Common myeloid progenitor, CD34-positive (primary cell): ENCODE measurements around the gene SLC7A7.
"Not testable (repeated sequence)": the region's sequence is repeated elsewhere in the genome, so short reads cannot be mapped to it uniquely, and the experiment has no call there.

ENCODE experiments used
- CTCF ChIA-PET: fragments of 350-600 bp; sonication (Branson Sonifier 250); formaldehyde crosslinking; loops from one replicate; lab custom pipeline; 2021; ENCODE audit warnings: antibody characterized with exemption; lab: Charles Lee
- POLR2A ChIA-PET: fragments of 350-600 bp; sonication (Branson Sonifier 250); formaldehyde crosslinking; loops from one replicate; lab custom pipeline; 2021; ENCODE audit warnings: antibody characterized with exemption; lab: Charles Lee
- DNase-seq, 3 donors: peaks; one replicate each; pipeline versions ENCODE4 v3.0.0 to v3.0.0-alpha.2; 2013
- H3K27ac ChIP-seq, 2 experiments: 1 replicate in 1 of 2; 2 replicates in 1 of 2; pipeline ENCODE4 v1.7.0; 2013; ENCODE audit warnings: inconsistent platforms in 2 of 2, low read length in 2 of 2, mild to moderate bottlenecking in 2 of 2, low read depth in 1 of 2, moderate library complexity in 1 of 2; ENCODE audit not compliant: severe bottlenecking in 2 of 2, insufficient read depth in 1 of 2, poor library complexity in 1 of 2
- H3K27me3 ChIP-seq, 5 experiments: replicated peaks in 2 of 5; 1 replicate in 3 of 5; 2 replicates in 2 of 5; pipeline versions ENCODE4 v1.6.1 to v1.7.0; 2013; ENCODE audit warnings: low read length in 4 of 5, mild to moderate bottlenecking in 2 of 5, moderate library complexity in 2 of 5, inconsistent platforms in 1 of 5; ENCODE audit not compliant: insufficient read depth in 5 of 5, control insufficient read depth in 4 of 5
- H3K36me3 ChIP-seq, 4 experiments: 1 replicate in 2 of 4; 2 replicates in 2 of 4; pipeline versions ENCODE4 v1.6.1 to v1.7.0; 2013; ENCODE audit warnings: low read length in 3 of 4, control low read depth in 1 of 4, mild to moderate bottlenecking in 1 of 4; ENCODE audit not compliant: control insufficient read depth in 4 of 4, insufficient read depth in 4 of 4
- H3K4me1 ChIP-seq, 4 experiments: 1 replicate in 3 of 4; 2 replicates in 1 of 4; pipeline versions ENCODE4 v1.6.1 to v1.7.1; 2013; ENCODE audit warnings: low read length in 3 of 4, mild to moderate bottlenecking in 3 of 4, control low read depth in 1 of 4, inconsistent platforms in 1 of 4, moderate library complexity in 1 of 4; ENCODE audit not compliant: control insufficient read depth in 4 of 4, insufficient read depth in 4 of 4; ENCODE audit errors: control extremely low read depth in 1 of 4
- H3K4me3 ChIP-seq, 7 experiments: 1 replicate in 4 of 7; 2 replicates in 3 of 7; pipeline versions ENCODE4 v1.5.1 to v1.7.0; 2013; ENCODE audit warnings: mild to moderate bottlenecking in 7 of 7, low read length in 6 of 7, moderate library complexity in 6 of 7, inconsistent platforms in 2 of 7, low read depth in 2 of 7, control low read depth in 1 of 7; ENCODE audit not compliant: insufficient read depth in 4 of 7, control insufficient read depth in 1 of 7; ENCODE audit errors: extremely low read depth in 1 of 7
- H3K9me3 ChIP-seq, 5 experiments: 1 replicate in 4 of 5; 2 replicates in 1 of 5; pipeline versions ENCODE4 v1.6.1 to v1.7.1; 2013; ENCODE audit warnings: low read length in 4 of 5, mild to moderate bottlenecking in 2 of 5, inconsistent platforms in 1 of 5, low read depth in 1 of 5, moderate library complexity in 1 of 5; ENCODE audit not compliant: control insufficient read depth in 4 of 5, insufficient read depth in 2 of 5; ENCODE audit errors: control extremely low read depth in 1 of 5
- WGBS: methylation state at CpG from one replicate; pipeline ENCODE4 v1.1.5; 2013; ENCODE audit not compliant: insufficient coverage; 5-methylcytosine and 5-hydroxymethylcytosine counted together

SLC7A7 gene

DNA sequence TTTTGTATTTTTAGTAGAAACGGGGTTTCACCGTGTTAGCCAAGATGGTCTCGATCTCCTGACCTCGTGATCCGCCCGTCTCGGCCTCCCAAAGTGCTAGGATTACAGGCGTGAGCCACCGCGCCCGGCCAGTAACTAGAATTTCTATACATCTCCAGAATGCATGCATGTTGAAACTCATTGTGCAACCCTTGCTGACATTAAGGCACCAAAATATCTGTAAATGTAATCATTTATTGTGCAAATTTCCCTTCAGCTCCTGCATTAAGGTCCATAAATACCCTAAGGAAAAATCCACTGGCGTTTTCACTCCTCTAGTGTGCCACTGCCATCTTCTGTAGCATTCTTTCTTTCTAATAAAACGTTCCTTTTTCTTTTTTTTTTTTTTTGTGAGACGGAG, 78.9 kb downstream of the SLC7A7 start:
- H3K4me1 ChIP-seq, H3K4me3 ChIP-seq, H3K27ac ChIP-seq, POLR2A ChIA-PET, DNase-seq, CTCF ChIA-PET, H3K36me3 ChIP-seq, H3K9me3 ChIP-seq, H3K27me3 ChIP-seq: not testable (repeated sequence)
- 93% methylated on average over 9 of the region's 14 CpGs for WGBS

DNA sequence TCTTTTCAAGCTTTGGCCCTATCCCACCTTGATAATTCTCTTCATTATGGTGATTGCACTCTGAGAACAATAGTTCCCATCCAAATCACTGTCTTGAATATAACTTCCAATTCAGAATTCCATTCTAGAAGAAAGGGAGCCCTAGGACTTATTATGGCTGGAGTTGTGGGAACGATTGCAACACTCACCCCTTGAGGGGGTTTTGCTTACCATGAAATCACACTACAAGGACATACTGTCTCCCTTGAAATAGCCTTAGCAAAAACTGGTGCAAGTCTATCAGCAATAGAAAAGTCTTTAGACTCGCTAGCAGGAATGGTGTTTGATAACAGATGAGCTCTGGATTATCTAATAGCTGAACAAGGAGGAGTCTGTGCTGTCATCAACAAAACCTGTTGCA, 80.1 kb downstream of the SLC7A7 start:
- no CpG with 5 or more reads among the region's 2 CpGs for WGBS
- Histone ChIP-seq H3K36me3 (no peaks in the 10 kb centered on the region), H3K4me1 (peaks cover 0 to 5% (median 4%) of the 10 kb centered on the region in 4 experiments), H3K27ac (no peak overlapping the region), H3K27me3 (peaks cover 0 to 2% (median 1%) of the 10 kb centered on the region in 5 experiments), H3K4me3 (no peak overlapping the region), H3K9me3 (no peaks in the 10 kb centered on the region)
- no peak for DNase-seq
- CTCF ChIA-PET, result interaction anchor here (0.7 to 1.5 kb wide), 2 partner anchors 25 to 119 kb away, joined by 3 read pairs; no protein-coding TSS in a partner anchor
- POLR2A ChIA-PET, result no interaction called here

DNA sequence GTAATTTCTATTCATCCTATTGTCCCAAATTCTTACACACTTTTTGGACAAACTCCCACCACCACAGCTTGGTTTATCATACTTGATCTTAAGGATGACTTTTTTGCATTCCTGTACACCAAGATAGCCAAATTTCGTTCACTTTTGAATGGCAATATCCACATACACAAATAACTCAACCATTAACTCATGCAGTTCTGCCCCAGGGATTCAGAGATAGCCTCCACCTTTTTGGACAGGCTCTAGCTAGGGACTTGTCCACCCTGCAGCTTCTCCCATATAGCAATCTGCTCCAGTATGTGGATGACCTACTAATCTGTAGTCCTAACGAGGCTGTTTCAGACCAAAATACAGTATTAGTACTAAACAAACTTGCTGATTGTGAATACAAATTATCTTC, 81.4 kb downstream of the SLC7A7 start:
- 100% methylated on average over 2 of the region's 2 CpGs for WGBS

DNA sequence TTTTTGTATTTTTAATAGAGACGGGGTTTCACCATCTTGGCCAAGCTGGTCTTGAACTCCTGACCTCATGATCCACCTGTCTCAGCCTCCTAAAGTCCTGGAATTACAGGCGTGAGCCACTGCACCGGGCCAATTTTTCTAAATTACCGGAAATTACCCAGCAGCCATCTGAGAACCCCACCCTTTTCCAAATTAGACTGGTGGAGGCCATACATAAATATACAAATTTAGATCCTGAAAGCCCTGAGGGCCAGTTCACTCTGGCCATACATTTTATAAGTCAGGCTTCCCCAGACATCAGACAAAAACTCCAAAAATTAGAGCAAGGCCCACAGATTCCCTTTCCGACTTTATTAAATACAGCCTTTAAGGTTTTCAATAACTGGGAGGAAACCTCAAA, 83.2 kb downstream of the SLC7A7 start:
- H3K27ac ChIP-seq, H3K9me3 ChIP-seq, H3K36me3 ChIP-seq, DNase-seq, H3K27me3 ChIP-seq, H3K4me1 ChIP-seq, H3K4me3 ChIP-seq: not testable (repeated sequence)
- WGBS, result 77% methylated on average over 4 of the region's 5 CpGs
- CTCF ChIA-PET, result interaction anchor here (0.5 kb wide), 1 partner anchor 107 kb away, joined by 3 read pairs; no protein-coding TSS in a partner anchor
- POLR2A ChIA-PET, result interaction anchor here (1.0 kb wide), 1 partner anchor 9 kb away, joined by 3 read pairs; no protein-coding TSS in a partner anchor

More for the DNA sequence above, 81.4 kb downstream of the SLC7A7 start:
- Histone ChIP-seq H3K36me3 (no peaks in the 10 kb centered on the region), H3K4me3 (no peak overlapping the region), H3K27me3 (peaks cover 0 to 2% (median 1%) of the 10 kb centered on the region in 5 experiments), H3K27ac (no peak overlapping the region), H3K9me3 (no peaks in the 10 kb centered on the region), H3K4me1 (no peaks in the 10 kb centered on the region)
- CTCF ChIA-PET, result no interaction called here
- POLR2A ChIA-PET, result no interaction called here
- DNase-seq, result no peak

DNA sequence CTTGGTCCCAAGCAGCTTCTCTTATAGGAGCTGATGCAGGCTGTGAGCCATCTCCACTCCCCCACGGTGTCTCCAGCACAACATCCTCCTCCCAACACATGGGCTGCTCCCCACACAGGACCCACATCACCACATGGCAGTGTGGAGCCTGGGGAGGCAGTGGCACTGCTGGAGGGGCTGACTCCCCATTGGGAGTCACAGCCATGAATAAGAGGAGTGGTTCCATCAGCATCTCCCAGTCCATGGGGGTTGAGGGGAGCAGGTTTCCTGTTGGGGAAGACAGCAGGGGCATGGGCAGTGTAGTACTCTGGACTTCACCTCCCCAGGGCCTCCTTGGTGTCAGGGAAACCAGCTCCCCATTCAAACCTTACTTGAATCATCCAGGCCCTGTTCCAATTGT, 89.2 kb downstream of the SLC7A7 start:
- POLR2A ChIA-PET, result no interaction called here
- CTCF ChIA-PET, result no interaction called here

DNA sequence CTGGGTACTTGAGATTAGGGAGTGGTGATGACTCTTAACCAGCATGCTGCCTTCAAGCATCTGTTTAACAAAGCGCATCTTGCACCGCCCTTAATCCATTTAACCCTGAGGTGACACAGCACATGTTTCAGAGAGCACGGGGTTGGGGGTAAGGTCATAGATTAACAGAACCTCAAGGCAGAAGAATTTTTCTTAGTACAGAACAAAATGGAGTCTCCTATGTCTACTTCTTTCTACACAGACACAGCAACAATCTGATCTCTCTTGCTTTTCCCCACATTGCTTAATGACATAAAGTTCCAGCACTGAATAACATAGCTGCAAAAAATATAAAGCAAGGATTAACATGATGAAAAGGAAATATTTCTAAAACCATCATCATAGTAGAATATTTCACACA, 89.9 kb downstream of the SLC7A7 start:
- no CpG with 5 or more reads among the region's 3 CpGs for WGBS
- H3K4me1 ChIP-seq, H3K4me3 ChIP-seq, H3K36me3 ChIP-seq, H3K9me3 ChIP-seq, H3K27ac ChIP-seq, POLR2A ChIA-PET, H3K27me3 ChIP-seq, DNase-seq: not testable (repeated sequence)
- CTCF ChIA-PET, result interaction anchor here (0.6 kb wide), 1 partner anchor 131 kb away, joined by 3 read pairs; no protein-coding TSS in a partner anchor

More for the DNA sequence above, 89.2 kb downstream of the SLC7A7 start:
- no peak for DNase-seq
- no peaks in the 10 kb centered on the region for H3K4me1 ChIP-seq
- peaks cover 0 to 1% (median 0%) of the 10 kb centered on the region in 5 experiments for H3K27me3 ChIP-seq
- no peak overlapping the region for H3K4me3 ChIP-seq
- no peak overlapping the region for H3K27ac ChIP-seq
- no peaks in the 10 kb centered on the region for H3K9me3 ChIP-seq
- no CpG with 5 or more reads among the region's 1 CpG for WGBS
- H3K36me3 ChIP-seq, result no peaks in the 10 kb centered on the region

DNA sequence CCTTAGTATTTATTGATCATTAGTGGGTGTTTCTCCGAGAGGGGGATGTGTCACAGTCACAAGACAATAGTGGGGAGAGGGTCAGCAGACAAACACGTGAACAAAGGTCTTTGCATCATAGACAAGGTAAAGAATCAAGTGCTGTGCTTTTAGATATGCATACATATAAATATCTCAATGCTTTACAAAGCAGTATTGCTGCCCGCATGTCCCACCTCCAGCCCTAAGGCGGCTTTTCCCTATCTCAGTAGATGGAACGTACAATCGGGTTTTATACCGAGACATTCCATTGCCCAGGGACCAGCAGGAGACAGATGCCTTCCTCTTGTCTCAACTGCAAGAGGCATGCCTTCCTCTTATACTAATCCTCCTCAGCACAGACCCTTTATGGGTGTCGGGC, 90.4 kb downstream of the SLC7A7 start:
- H3K4me1 ChIP-seq, DNase-seq, H3K9me3 ChIP-seq, H3K27me3 ChIP-seq, POLR2A ChIA-PET, H3K27ac ChIP-seq, H3K4me3 ChIP-seq, H3K36me3 ChIP-seq: not testable (repeated sequence)
- CTCF ChIA-PET, result interaction anchor here (0.6 kb wide), 1 partner anchor 131 kb away, joined by 3 read pairs; no protein-coding TSS in a partner anchor
- 87% methylated on average over 4 of the region's 8 CpGs for WGBS
